Transverse colon (tissue), 4 donors: Measurements from ENCODE around the gene ITPR2. TPM values are rescaled to one million over a fixed set of nuclear protein-coding genes. Genes with fewer than 3 reads are reported as not detected.

Experiments used
- DNase-seq: peaks from one replicate; pipeline ENCODE4 v3.0.0-alpha.2; 2019
- H3K27ac ChIP-seq, 4 donors: fragments of 200-600 bp; sonication (generic); 2 replicates each; pipeline ENCODE4 v1.5.1; 2016 to 2018; ENCODE audit warnings: inconsistent platforms in 4 of 4
- H3K27me3 ChIP-seq: fragments of 200-600 bp; sonication (generic); 2 replicates; pipeline ENCODE4 v1.5.1; 2017; ENCODE audit warnings: inconsistent platforms
- H3K36me3 ChIP-seq, 4 donors: fragments of 200-600 bp; sonication (generic); 2 replicates each; pipeline ENCODE4 v1.5.1; 2017 to 2019; ENCODE audit warnings: inconsistent platforms in 4 of 4
- H3K4me1 ChIP-seq, 4 donors: fragments of 200-600 bp; sonication (generic); 2 replicates each; pipeline ENCODE4 v1.5.1; 2017 to 2020; ENCODE audit warnings: inconsistent platforms in 4 of 4
- H3K4me3 ChIP-seq, 4 donors: fragments of 200-600 bp; sonication (generic); 1 replicate in 1 of 4; 2 replicates in 3 of 4; pipeline versions ENCODE4 v1.5.1 to v1.6.1; 2017 to 2019; ENCODE audit warnings: inconsistent platforms in 4 of 4
- H3K9me3 ChIP-seq, 2 donors: fragments of 200-600 bp; sonication (generic); 2 replicates each; pipeline ENCODE4 v1.5.1; 2017 to 2019; ENCODE audit warnings: inconsistent platforms in 2 of 2
- CTCF ChIP-seq, 5 experiments: fragments of 200-600 bp in 3 of 5; fragments of 450-650 bp in 2 of 5; sonication (generic) in 3 of 5; IDR thresholded peaks; 1 replicate in 2 of 5; 2 replicates in 3 of 5; pipeline ENCODE4 v1.5.1; 2016 to 2017; ENCODE audit warnings: antibody characterized with exemption in 5 of 5, inconsistent platforms in 3 of 5, mild to moderate bottlenecking in 2 of 5, moderate library complexity in 1 of 5
- EP300 ChIP-seq: sonication (generic); formaldehyde crosslinking; IDR thresholded peaks from one replicate; pipeline ENCODE4 v1.6.1; 2017; ENCODE audit warnings: antibody characterized with exemption, low read depth
- POLR2A ChIP-seq: fragments of 450-650 bp; IDR thresholded peaks from one replicate; pipeline ENCODE4 v1.6.1; 2016; ENCODE audit warnings: antibody characterized with exemption, mild to moderate bottlenecking, moderate library complexity
- POLR2AphosphoS5 ChIP-seq, 3 donors: sonication (generic); formaldehyde crosslinking; IDR thresholded peaks; one replicate each; pipeline ENCODE4 v1.6.1; 2016; ENCODE audit warnings: antibody characterized with exemption in 3 of 3
- WGBS, 2 donors: methylation state at CpG; one replicate each; pipeline ENCODE4 v1.1.5; 2018; ENCODE audit warnings: low coverage in 1 of 2; 5-methylcytosine and 5-hydroxymethylcytosine counted together
- in situ Hi-C, 4 donors: fragments of 200-750 bp; cut with MboI; loops; one replicate each; pipeline versions ENCODE4 v1.15.0 to v1.15.1; 2017; ENCODE audit warnings: low sequenced_read_pairs in 3 of 4, low pct_ligation_motif_present in 1 of 4, low pct_unique_long_range_greater_than_20kb in 1 of 4
- intact Hi-C: fragments of 100-400 bp; cut with DNase I; formaldehyde crosslinking; loops from one replicate; pipeline ENCODE4 v1.15.1; 2023; ENCODE audit warnings: low total_unique reads
- total RNA-seq, 4 donors: library from RNA; depleted of rRNA; stranded (reverse); fragments of >200 nt; gene quantifications; one replicate each; pipeline ENCODE4 v1.1.0, GENCODE V29; 2016

Gene ITPR2
- total RNA-seq, 4 donors from 2014 or later = 29.8 to 60.5 (median 41.2) TPM

DNA sequence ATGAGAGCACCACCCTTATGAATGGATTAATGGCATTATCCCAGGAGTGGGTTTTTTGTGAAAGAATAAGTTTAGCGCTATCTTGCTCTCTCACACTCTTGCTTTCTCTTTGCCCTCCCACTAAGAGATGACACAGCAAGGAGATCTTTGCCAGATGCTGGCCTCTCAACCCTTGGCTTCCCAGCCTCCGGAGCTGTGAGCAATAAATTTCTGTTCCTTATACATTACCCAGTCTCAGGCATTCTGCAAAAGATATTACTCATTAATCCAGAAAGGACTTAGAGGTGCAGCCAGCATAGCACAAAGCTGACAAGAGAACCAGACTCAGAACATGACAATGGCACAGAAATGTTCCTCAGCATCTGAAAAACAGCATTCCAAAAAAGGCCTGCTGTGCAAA, 190.6 kb downstream of the ITPR2 start:
- DNase-seq = no peak
- 69 to 80% methylated on average over 1 to 2 of the region's 2 CpGs for WGBS, 2 donors
- Histone ChIP-seq H3K27ac (peak overlapping the region; percentile 42 to 65 (median 51)), H3K4me1 (peaks cover 0 to 5% (median 0%) of the 10 kb centered on the region in 4 donors), H3K27me3 (no peaks in the 10 kb centered on the region), H3K9me3 (no peaks in the 10 kb centered on the region), H3K4me3 (no peak overlapping the region), H3K36me3 (no peaks in the 10 kb centered on the region)
- TF ChIP-seq POLR2A (no peak), CTCF (IDR thresholded peaks at IDR 0.05) (no peak), POLR2AphosphoS5 (IDR thresholded peaks at IDR 0.05) (peak in 1 of 3 donors; percentile 43), EP300 (no peak)
- in situ Hi-C loops (loop anchor here in 3 of 4 donors (10.0 to 25.0 kb wide), 4 partner anchors 530 to 1205 kb away; no protein-coding TSS in a partner anchor), intact Hi-C loops (no loop called here)

- no peak for TF ChIP-seq POLR2A
- TF ChIP-seq POLR2AphosphoS5 (IDR thresholded peaks at IDR 0.05) = peak in 1 of 3 donors; percentile 23
- Histone ChIP-seq H3K4me3 (no peak overlapping the region), H3K4me1 (no peaks in the 10 kb centered on the region), H3K36me3 (no peaks in the 10 kb centered on the region), H3K9me3 (no peaks in the 10 kb centered on the region), H3K27me3 (no peaks in the 10 kb centered on the region), H3K27ac (peak overlapping the region in 2 of 4 donors; percentile 6 to 40)
- intact Hi-C loops (no loop called here), in situ Hi-C loops (loop anchor here in 2 of 4 donors (25.0 kb wide), 3 partner anchors 525 to 1200 kb away; no protein-coding TSS in a partner anchor)
- 89 to 92% methylated on average over 2 of the region's 2 CpGs for WGBS, 2 donors
- DNase-seq = no peak
These were observed 196.2 kb downstream of the ITPR2 start for GRCh38 chr12:26636710-26637328.

GRCh38 chr12:26633591-26634210, 199.3 kb downstream of the ITPR2 start:
- in situ Hi-C loops = loop anchor here in 2 of 4 donors (25.0 kb wide), 3 partner anchors 521 to 1196 kb away; no protein-coding TSS in a partner anchor
- 78 to 82% methylated on average over 5 of the region's 5 CpGs for WGBS, 2 donors
- TF ChIP-seq EP300 = no peak
- no peak for TF ChIP-seq POLR2A
- no peak for TF ChIP-seq CTCF (IDR thresholded peaks at IDR 0.05)
- TF ChIP-seq POLR2AphosphoS5 (IDR thresholded peaks at IDR 0.05) = no peak

GRCh38 chr12:26632756-26633155, 200.2 kb downstream of the ITPR2 start:
- Histone ChIP-seq H3K36me3 (no peaks in the 10 kb centered on the region), H3K27ac (peak overlapping the region in 2 of 4 donors; percentile 2 to 3), H3K4me3 (no peak overlapping the region), H3K4me1 (peaks cover 0 to 4% (median 0%) of the 10 kb centered on the region in 4 donors), H3K27me3 (no peaks in the 10 kb centered on the region), H3K9me3 (no peaks in the 10 kb centered on the region)
- in situ Hi-C loops (loop anchor here in 2 of 4 donors (25.0 kb wide), 3 partner anchors 520 to 1195 kb away; no protein-coding TSS in a partner anchor), intact Hi-C loops (no loop called here)
- WGBS, 2 donors = 89 to 97% methylated on average over 6 of the region's 6 CpGs
- no peak for DNase-seq
- TF ChIP-seq EP300 (no peak), CTCF (IDR thresholded peaks at IDR 0.05) (no peak), POLR2A (no peak), POLR2AphosphoS5 (IDR thresholded peaks at IDR 0.05) (no peak)

More at GRCh38 chr12:26633591-26634210, 199.3 kb downstream of the ITPR2 start:
- no peak overlapping the region for H3K4me3 ChIP-seq
- H3K9me3 ChIP-seq = no peaks in the 10 kb centered on the region
- DNase-seq = no peak
- H3K4me1 ChIP-seq = peaks cover 0 to 4% (median 0%) of the 10 kb centered on the region in 4 donors
- no peaks in the 10 kb centered on the region for H3K36me3 ChIP-seq
- peak overlapping the region in 1 of 4 donors; percentile 2 for H3K27ac ChIP-seq
- intact Hi-C loops = no loop called here
- no peaks in the 10 kb centered on the region for H3K27me3 ChIP-seq
